Measurements from ENCODE around the gene RPS2. TPM values are rescaled to one million over a fixed set of nuclear protein-coding genes. Genes with fewer than 3 reads are reported as not detected.

The RPS2 gene
- total RNA-seq, 4 donors from 2014 or later, result 2,603 to 4,441 (median 3,196) TPM

DNA sequence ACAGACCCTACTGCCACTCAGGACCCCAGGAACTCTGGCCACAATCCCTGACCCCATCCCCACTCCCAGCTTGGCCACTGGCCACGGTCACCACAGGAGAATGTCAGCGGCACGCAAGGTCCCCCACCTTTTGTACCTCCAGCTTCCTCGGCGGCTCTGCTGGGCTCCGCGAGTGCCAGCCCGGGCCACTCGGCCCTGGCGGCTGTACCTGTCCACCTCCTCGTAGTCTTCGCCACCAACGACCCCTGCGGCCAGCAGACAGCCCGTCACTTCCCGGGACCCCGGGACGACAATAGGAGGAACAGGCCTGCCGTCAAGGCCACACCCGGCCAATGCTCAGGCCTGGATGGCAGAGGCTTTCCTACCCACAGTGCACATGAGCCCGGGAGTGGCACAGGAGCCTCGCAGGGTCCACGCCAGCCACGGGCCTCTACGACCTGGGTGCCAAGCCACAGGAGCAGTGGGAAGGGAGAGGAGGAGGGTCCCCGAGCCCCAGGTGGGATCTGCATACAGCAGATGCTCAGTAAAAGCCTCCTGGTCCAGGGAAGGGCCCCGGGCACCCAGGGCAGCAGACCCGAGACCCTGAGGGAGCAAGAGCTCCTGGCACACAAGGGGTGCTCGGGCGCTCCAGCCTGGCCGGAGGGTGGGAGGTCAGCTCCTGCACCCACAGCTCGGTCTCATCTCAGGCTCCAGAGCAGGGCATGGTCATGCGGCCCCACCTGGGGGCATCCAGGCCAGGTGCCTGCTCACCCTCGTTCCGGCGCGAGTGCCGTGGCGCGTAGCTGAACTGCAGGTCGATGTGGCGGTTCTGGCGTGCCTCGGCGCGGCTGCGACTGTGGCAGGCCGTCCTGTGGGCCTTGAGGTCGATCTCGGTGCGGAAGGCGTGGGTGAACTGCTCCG lies 37.1 kb upstream of the RPS2 start:
- intact Hi-C loops (cut with DNase I; ENCODE audit: low total_unique reads), result no loop called here
- 96 to 97% methylated on average over 47 to 50 of the region's 53 CpGs for WGBS, 2 donors

DNA sequence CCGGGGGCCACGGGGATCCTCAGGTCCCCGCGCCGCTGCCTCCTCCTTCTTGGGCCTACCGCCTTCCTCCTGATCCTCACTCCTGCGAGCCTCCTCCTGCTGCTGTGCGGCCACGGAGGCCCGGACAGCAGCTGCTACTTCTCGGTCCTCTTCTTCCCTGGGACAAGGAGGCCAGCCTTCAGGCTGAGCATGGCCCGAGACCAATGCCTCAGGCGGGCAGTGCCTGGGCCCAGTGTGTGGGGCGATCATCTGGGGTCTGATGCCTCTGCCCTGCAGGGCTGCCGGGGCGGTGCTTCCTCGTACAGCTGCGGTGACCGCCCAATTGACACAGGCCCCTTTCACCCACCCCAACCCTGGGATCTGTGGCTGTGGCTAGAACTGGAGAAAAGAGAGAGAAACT lies 36.4 kb upstream of the RPS2 start:
- no peak overlapping the region for H3K4me3 ChIP-seq (ENCODE audit: low read depth, poor library complexity, severe bottlenecking)
- WGBS, 2 donors, result 94 to 97% methylated on average over 19 of the region's 19 CpGs
- TF ChIP-seq, protein P1, sequence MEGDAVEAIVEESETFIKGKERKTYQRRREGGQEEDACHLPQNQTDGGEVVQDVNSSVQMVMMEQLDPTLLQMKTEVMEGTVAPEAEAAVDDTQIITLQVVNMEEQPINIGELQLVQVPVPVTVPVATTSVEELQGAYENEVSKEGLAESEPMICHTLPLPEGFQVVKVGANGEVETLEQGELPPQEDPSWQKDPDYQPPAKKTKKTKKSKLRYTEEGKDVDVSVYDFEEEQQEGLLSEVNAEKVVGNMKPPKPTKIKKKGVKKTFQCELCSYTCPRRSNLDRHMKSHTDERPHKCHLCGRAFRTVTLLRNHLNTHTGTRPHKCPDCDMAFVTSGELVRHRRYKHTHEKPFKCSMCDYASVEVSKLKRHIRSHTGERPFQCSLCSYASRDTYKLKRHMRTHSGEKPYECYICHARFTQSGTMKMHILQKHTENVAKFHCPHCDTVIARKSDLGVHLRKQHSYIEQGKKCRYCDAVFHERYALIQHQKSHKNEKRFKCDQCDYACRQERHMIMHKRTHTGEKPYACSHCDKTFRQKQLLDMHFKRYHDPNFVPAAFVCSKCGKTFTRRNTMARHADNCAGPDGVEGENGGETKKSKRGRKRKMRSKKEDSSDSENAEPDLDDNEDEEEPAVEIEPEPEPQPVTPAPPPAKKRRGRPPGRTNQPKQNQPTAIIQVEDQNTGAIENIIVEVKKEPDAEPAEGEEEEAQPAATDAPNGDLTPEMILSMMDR (IDR thresholded peaks at IDR 0.05), result no peak
- no peak for TF ChIP-seq POLR2A (IDR thresholded peaks at IDR 0.05)
- intact Hi-C loops (cut with DNase I; ENCODE audit: low total_unique reads), result no loop called here
- no peak for DNase-seq (ENCODE audit: low spot score in 2 of 2)

More for the DNA sequence above, 37.1 kb upstream of the RPS2 start:
- no peak for DNase-seq (ENCODE audit: low spot score in 2 of 2)
- no peak for TF ChIP-seq POLR2A (IDR thresholded peaks at IDR 0.05)
- TF ChIP-seq, protein P1 (IDR thresholded peaks at IDR 0.05), result no peak
- H3K4me3 ChIP-seq (ENCODE audit: low read depth, poor library complexity, severe bottlenecking), result no peak overlapping the region

DNA sequence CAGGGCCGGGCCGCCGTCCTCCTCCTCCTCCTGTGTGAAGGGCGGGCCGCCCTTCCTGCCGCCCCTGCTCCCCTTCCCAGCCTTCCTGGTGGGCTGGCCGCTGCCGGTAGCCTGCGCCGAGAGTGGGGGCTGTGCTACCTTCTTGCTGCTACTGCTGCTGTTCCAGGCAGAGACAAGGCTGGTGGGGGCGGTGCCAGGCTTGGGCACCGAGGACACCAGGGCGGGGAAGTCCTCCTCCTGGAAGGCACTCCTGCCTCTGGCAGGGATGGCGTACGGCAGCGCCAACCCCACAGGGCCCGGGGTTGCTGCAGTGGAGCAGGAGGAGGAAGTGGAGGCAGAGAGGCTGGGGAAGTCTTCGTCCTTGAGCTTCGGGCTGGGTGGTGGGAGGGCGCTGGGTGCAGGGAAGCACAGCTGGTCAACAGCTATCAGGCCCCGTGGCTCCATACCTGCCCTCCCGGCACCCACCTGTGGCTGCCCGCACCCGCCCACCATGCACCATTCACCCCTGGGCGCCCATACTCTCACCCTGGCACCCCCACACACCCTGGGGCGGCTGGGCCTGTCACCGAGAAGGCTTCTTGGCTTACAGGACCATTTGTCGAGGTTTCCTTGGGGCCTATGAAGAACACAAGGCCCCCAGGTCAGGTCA lies 35.4 kb upstream of the RPS2 start:
- intact Hi-C loops (cut with DNase I; ENCODE audit: low total_unique reads), result no loop called here
- TF ChIP-seq, protein P1 (IDR thresholded peaks at IDR 0.05), result no peak
- no peak for TF ChIP-seq POLR2A (IDR thresholded peaks at IDR 0.05)
- no peak overlapping the region for H3K4me3 ChIP-seq (ENCODE audit: low read depth, poor library complexity, severe bottlenecking)
- WGBS, 2 donors, result 74 to 86% methylated on average over 18 to 28 of the region's 28 CpGs
- no peak for DNase-seq (ENCODE audit: low spot score in 2 of 2)

DNA sequence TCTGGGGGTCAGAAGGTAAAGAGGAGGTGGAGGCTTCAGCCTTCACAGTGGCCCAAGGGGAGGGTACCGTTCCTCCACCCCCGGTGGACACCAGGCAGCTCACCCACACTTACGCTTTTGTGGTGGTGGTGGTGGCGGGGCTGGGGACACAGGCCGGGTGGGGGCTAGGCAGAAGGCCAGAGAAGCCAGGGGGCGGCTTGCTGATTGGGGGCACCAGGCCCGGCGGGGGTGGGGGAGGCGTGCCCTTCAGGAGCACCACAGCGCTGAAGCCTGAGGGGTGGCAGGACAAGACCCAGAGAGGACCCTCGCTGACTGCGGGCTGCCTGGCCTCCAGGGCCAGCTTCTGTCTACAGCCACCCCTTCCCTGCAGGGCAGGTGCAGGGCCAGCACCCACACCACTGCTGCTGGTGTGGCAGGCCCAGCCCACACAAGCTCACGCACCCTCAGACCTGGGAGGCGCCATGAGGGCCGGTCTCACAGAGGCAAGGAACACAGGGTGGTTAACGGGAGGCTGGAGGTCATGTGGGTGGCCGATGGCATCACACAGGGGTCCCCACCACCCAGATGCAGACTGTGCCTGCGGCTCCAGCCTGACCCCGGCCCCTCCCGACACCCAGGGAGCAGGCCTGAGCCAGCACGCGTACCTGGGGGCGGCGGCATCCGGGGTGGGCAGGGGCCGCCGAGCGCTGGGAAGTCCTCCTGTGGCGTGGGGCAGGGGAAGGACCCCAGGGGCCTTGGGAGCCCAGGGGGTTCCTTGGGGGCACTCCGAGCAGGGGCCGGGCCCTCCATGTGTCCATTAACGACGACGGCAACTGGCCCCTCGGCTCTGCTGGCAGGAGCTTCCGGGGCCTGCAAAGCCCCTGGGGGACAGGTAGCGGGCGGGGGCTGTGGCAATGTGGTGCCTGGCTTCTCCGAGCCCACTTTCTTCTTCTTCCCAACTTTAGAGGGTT lies 34.5 kb upstream of the RPS2 start:
- H3K4me3 ChIP-seq (ENCODE audit: low read depth, poor library complexity, severe bottlenecking), result no peak overlapping the region
- TF ChIP-seq, protein P1 (IDR thresholded peaks at IDR 0.05), result no peak
- no peak for TF ChIP-seq POLR2A (IDR thresholded peaks at IDR 0.05)
- no peak for DNase-seq (ENCODE audit: low spot score in 2 of 2)
- WGBS, 2 donors, result 91% methylated on average over 17 to 24 of the region's 39 CpGs
- intact Hi-C loops (cut with DNase I; ENCODE audit: low total_unique reads), result no loop called here

DNA sequence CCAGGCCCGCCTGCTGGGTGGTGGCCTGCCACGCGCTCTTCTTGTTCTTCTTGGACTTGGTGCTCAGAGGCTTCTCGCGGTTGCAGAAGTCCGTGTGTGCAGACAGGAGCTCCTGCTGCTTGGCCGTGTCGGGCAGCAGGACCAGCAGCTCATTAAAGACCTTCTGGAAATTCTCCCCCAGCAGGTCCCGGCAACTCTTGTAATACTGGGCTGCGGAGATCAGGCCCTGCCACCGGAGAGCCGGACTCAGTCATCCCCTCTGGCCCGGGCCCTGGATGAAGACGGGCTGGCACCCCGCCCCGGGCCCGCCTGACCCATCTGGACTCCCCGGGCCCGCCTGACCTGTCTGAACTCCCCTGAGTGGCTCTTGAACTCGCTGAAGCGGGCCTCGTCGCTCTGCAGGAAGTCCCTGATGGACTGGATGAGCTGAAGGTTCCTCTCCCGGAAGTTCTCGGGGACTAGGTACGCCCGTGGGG lies 33.8 kb upstream of the RPS2 start:
- intact Hi-C loops (cut with DNase I; ENCODE audit: low total_unique reads), result no loop called here
- H3K4me3 ChIP-seq (ENCODE audit: low read depth, poor library complexity, severe bottlenecking), result no peak overlapping the region
- TF ChIP-seq, protein P1 (IDR thresholded peaks at IDR 0.05), result no peak
- no peak for TF ChIP-seq POLR2A (IDR thresholded peaks at IDR 0.05)
- WGBS, 2 donors, result 86 to 93% methylated on average over 19 to 25 of the region's 27 CpGs
- no peak for DNase-seq (ENCODE audit: low spot score in 2 of 2)

Measured in lower leg skin (tissue), 4 donors.